Measurements from ENCODE around the gene SLC6A20.

The SLC6A20 gene

DNA sequence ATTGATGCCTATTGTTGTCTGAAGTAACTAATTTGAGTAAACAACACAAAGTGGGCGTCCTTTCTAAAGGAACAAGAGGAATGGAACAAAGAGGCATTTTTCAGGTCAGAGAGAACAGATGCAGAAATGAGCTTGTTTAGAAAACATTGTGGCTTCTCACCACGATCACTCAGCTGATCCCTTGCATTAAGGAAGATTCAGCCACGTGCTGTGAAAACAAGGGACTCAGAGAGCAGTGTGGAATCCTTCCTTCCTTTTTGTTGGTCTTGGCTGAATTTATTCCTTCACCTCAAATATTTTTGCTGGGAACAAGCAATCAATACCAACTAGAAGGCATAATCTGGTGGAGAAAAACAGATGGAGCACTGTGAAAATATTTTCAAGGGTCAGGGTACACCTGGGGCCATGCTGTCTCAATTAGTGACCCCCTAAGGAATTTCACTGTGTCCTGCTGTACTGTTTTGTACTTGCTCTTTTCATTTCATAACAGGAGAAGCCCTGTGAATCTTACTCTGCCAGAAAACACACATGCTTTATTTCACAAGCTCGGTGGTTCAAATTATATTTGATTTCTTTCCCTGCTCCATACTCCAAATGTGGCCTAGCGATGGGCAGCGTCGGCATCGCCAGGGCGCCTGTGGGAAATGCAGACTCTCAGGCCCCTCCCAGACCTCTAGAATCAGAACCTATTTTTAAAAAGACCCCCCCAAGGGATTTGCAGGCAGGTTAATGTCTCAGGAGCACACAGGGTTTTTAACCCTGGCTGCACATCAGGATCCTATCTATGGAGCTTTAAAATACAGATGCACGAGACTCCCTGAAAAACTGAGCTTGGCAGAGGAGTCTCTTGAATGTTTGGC lies 11.6 kb upstream of the SLC6A20 start:
- no peak for TF ChIP-seq EZH2 (IDR thresholded peaks at IDR 0.05)
- no peak for TF ChIP-seq POLR2AphosphoS5 (IDR thresholded peaks at IDR 0.05; ENCODE audit: borderline replicate concordance, low read depth, low read length)
- TF ChIP-seq FOXP2 (optimal IDR thresholded peaks at IDR 0.05; ENCODE audit: control extremely low read depth, extremely low read length, insufficient read depth): no peak
- Histone ChIP-seq H3K9me3 (ENCODE audit: low read depth, low read length) (no peaks in the 10 kb centered on the region), H3K4me3 (no peak overlapping the region), H3K27ac (no peak overlapping the region), H3K9ac (ENCODE audit: insufficient read length) (no peak overlapping the region), H3K36me3 (ENCODE audit: insufficient read depth, low read length) (no peaks in the 10 kb centered on the region)
- no peak for DNase-seq (ENCODE audit: low read depth, low spot score)

DNA sequence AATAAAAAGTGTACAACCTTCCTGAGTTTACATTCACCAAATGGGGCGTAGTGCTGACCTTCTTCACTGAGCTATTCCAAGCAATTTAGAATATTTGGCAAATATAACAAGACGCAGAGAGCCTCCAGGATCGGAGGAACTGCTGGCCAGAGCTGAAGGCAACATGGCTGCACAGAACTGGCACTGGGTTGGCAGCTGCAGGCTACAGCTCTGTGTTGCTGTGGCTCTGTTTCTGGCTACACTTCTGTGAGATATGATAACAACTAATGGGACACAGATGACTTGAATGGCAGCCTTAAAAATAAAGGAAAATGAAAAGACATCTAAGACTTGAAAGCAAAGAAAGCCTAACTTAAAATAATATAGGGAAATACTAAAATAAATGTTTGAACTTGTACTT lies 10.8 kb upstream of the SLC6A20 start:
- H3K36me3 ChIP-seq (ENCODE audit: insufficient read depth, low read length): no peaks in the 10 kb centered on the region
- H3K27ac ChIP-seq: no peak overlapping the region
- H3K9me3 ChIP-seq (ENCODE audit: low read depth, low read length): no peaks in the 10 kb centered on the region
- TF ChIP-seq POLR2AphosphoS5 (IDR thresholded peaks at IDR 0.05; ENCODE audit: borderline replicate concordance, low read depth, low read length): no peak
- TF ChIP-seq EZH2 (IDR thresholded peaks at IDR 0.05): no peak
- no peak for TF ChIP-seq FOXP2 (optimal IDR thresholded peaks at IDR 0.05; ENCODE audit: control extremely low read depth, extremely low read length, insufficient read depth)
- DNase-seq (ENCODE audit: low read depth, low spot score): no peak
- no peak overlapping the region for H3K9ac ChIP-seq (ENCODE audit: insufficient read length)
- H3K4me3 ChIP-seq: no peak overlapping the region

DNA sequence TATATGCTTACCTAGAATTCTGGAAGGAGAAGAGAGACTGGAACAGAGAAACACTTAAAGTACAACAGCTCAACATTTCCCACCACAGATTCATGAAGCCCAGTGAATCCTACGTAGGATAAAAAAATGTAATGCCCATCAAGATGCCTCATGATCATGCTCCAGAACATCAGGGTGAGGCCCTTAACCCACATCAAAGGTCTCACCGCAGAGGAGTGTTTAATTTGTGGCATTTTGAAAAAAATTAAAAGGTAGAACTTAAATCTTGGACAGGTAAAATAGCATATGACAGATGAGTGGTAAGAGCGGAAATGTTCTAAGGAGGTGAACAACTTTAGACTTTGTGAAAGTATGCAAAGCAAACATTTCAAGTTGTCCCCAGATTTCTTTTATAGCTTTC lies 9.7 kb upstream of the SLC6A20 start:
- no peaks in the 10 kb centered on the region for H3K36me3 ChIP-seq (ENCODE audit: insufficient read depth, low read length)
- TF ChIP-seq EZH2 (IDR thresholded peaks at IDR 0.05) (no peak), FOXP2 (optimal IDR thresholded peaks at IDR 0.05; ENCODE audit: control extremely low read depth, extremely low read length, insufficient read depth) (no peak), POLR2AphosphoS5 (IDR thresholded peaks at IDR 0.05; ENCODE audit: borderline replicate concordance, low read depth, low read length) (no peak)
- no peak overlapping the region for H3K9ac ChIP-seq (ENCODE audit: insufficient read length)
- no peak overlapping the region for H3K27ac ChIP-seq
- H3K9me3 ChIP-seq (ENCODE audit: low read depth, low read length): no peaks in the 10 kb centered on the region
- DNase-seq (ENCODE audit: low read depth, low spot score): no peak
- H3K4me3 ChIP-seq: no peak overlapping the region

DNA sequence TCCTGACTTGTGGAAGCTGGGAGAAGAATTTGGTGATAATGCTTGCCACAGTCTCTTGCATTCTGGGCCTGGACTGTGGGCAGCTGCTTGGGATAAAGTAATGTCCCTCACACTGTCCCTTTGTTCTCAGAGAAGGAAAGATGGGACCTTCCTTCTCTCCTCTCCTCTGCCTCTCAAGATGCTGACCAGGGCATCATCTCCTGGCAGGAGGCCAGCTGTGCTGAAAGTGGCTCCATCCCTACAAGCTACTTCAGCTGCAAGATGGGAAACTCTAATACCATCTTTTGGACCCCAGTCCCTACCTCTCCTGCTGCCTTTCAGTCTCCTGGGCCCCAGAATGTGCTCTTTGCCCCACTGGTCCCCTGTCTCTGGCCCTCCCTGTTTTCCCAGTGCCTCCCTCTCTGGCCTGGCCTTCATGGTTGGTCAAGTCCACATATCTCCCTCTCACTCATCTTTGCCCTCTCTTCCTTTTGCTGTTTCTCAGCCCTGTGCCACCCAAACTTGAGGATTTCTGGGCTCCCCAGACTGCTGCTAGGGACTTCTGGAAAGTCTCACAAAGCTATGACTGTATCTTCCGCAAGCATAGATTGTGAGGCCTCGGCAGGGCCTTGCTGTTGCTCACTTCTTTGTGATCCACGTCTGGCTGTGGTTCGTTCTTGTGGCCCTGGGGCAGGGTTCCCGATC lies 7.1 kb upstream of the SLC6A20 start:
- no peak for DNase-seq (ENCODE audit: low read depth, low spot score)
- Histone ChIP-seq H3K36me3 (ENCODE audit: insufficient read depth, low read length) (no peaks in the 10 kb centered on the region), H3K27ac (no peak overlapping the region), H3K4me3 (no peak overlapping the region), H3K9me3 (ENCODE audit: low read depth, low read length) (no peaks in the 10 kb centered on the region), H3K9ac (ENCODE audit: insufficient read length) (no peak overlapping the region)
- TF ChIP-seq POLR2AphosphoS5 (IDR thresholded peaks at IDR 0.05; ENCODE audit: borderline replicate concordance, low read depth, low read length): no peak
- no peak for TF ChIP-seq FOXP2 (optimal IDR thresholded peaks at IDR 0.05; ENCODE audit: control extremely low read depth, extremely low read length, insufficient read depth)
- TF ChIP-seq EZH2 (IDR thresholded peaks at IDR 0.05): no peak

DNA sequence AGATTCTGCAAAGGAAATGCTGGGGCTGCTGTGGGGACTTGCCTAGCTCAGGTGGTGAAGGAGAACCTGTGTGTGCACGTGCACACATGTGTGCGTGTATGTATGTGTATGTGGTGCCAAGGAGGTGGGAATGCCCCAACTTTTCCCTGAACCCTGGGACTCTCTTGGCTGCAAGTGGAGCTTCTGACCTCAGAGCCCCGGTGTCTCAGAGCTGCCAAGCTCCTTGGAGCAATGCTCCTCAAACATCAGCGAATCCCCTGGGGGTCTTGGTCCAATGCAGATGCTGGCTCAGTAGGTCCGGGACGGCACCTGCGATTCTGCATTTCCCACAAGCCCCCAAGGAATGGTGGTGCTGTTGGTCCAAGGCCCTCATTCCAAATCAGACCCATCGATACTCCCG lies 5.8 kb upstream of the SLC6A20 start:
- H3K36me3 ChIP-seq (ENCODE audit: insufficient read depth, low read length): no peaks in the 10 kb centered on the region
- no peaks in the 10 kb centered on the region for H3K9me3 ChIP-seq (ENCODE audit: low read depth, low read length)
- H3K27ac ChIP-seq: no peak overlapping the region

DNA sequence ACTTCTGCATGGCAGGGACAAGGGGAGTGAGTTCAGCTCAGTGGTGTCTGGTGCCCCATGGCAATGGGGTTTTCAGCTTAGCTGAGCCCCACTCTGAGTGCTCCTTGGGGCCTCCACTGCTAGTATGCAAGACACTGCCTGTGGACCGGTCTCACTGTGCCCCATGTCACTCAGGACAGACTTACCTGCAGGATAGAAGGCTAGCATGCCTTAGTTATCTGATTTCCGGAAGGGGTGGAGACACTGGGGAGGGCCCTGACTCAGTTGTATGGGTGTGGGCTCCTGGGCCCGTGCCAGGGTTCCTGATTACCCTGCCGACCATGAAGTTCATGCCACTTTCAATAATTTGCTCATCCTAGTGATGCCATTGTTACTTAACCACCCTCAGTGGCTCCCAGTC lies 4.3 kb upstream of the SLC6A20 start:
- Histone ChIP-seq H3K9ac (ENCODE audit: insufficient read length) (no peak overlapping the region), H3K4me3 (no peak overlapping the region), H3K36me3 (ENCODE audit: insufficient read depth, low read length) (no peaks in the 10 kb centered on the region), H3K9me3 (ENCODE audit: low read depth, low read length) (no peaks in the 10 kb centered on the region), H3K27ac (no peak overlapping the region)
- TF ChIP-seq POLR2AphosphoS5 (IDR thresholded peaks at IDR 0.05; ENCODE audit: borderline replicate concordance, low read depth, low read length): no peak
- DNase-seq (ENCODE audit: low read depth, low spot score): no peak

More for the DNA sequence above, 5.8 kb upstream of the SLC6A20 start:
- TF ChIP-seq FOXP2 (optimal IDR thresholded peaks at IDR 0.05; ENCODE audit: control extremely low read depth, extremely low read length, insufficient read depth) (no peak), EZH2 (IDR thresholded peaks at IDR 0.05) (no peak), POLR2AphosphoS5 (IDR thresholded peaks at IDR 0.05; ENCODE audit: borderline replicate concordance, low read depth, low read length) (no peak)
- Histone ChIP-seq H3K4me3 (no peak overlapping the region), H3K9ac (ENCODE audit: insufficient read length) (no peak overlapping the region)
- DNase-seq (ENCODE audit: low read depth, low spot score): no peak

DNA sequence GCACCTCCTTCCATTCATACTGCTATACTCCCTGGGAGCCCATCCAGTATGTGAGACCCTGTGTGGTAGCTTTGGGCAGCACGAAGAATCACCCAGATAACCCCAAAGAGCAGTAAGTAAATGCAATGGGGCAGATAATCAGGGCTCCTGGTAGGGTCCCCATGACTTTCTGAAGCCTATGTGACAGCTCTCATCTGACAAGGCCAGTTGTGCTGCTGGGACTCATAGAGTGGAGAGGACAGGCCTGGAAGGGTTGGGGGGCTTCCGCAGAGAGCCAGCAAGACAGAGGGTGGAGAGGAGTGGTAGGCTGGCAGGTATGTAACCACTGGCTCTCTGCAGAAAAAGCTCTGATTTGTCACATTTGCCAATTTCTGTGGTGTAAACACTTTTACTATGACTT lies 3.2 kb upstream of the SLC6A20 start:
- no peaks in the 10 kb centered on the region for H3K36me3 ChIP-seq (ENCODE audit: insufficient read depth, low read length)
- H3K27ac ChIP-seq: no peak overlapping the region
- no peaks in the 10 kb centered on the region for H3K9me3 ChIP-seq (ENCODE audit: low read depth, low read length)
- H3K9ac ChIP-seq (ENCODE audit: insufficient read length): no peak overlapping the region
- H3K4me3 ChIP-seq: no peak overlapping the region
- no peak for TF ChIP-seq POLR2AphosphoS5 (IDR thresholded peaks at IDR 0.05; ENCODE audit: borderline replicate concordance, low read depth, low read length)
- no peak for DNase-seq (ENCODE audit: low read depth, low spot score)

DNA sequence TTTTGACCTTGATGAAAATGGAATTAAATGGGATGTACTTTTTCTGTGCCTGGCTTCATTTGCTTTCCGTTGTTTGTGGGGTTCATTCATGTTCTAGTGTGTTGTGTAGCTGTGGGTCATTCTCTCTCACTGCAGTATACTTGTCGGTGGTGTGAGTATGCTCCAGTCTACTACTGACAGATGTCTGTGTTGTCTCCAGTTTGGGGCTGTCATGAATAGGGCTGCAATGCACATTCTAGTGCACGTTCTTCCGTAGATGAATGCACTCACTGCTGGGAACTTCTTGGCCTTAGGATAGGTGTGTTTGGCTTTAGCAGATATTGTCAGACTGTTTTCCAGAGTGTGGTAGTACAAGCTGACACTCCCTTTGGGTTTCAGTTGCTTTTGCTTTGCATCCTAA lies 1.7 kb upstream of the SLC6A20 start:
- no peak overlapping the region for H3K27ac ChIP-seq
- no peak for DNase-seq (ENCODE audit: low read depth, low spot score)
- H3K9me3 ChIP-seq (ENCODE audit: low read depth, low read length): no peaks in the 10 kb centered on the region
- no peaks in the 10 kb centered on the region for H3K36me3 ChIP-seq (ENCODE audit: insufficient read depth, low read length)
- TF ChIP-seq FOXP2 (optimal IDR thresholded peaks at IDR 0.05; ENCODE audit: control extremely low read depth, extremely low read length, insufficient read depth) (no peak), POLR2AphosphoS5 (IDR thresholded peaks at IDR 0.05; ENCODE audit: borderline replicate concordance, low read depth, low read length) (no peak), EZH2 (IDR thresholded peaks at IDR 0.05) (no peak)
- H3K9ac ChIP-seq (ENCODE audit: insufficient read length): no peak overlapping the region
- H3K4me3 ChIP-seq: no peak overlapping the region
